NCI-H345 (cell line): ENCODE data around the gene EMILIN3.
A peak's percentile ranks its signal among the peaks of the same experiment; 100 is the strongest.
"Not testable (repeated sequence)": the region's sequence is repeated elsewhere in the genome, so short reads cannot be mapped to it uniquely, and the experiment has no call there.

ENCODE experiments used
- DNase-seq: peaks from one replicate; lab custom pipeline; 2025; lab: John Stamatoyannopoulos, UW

EMILIN3 gene

DNA sequence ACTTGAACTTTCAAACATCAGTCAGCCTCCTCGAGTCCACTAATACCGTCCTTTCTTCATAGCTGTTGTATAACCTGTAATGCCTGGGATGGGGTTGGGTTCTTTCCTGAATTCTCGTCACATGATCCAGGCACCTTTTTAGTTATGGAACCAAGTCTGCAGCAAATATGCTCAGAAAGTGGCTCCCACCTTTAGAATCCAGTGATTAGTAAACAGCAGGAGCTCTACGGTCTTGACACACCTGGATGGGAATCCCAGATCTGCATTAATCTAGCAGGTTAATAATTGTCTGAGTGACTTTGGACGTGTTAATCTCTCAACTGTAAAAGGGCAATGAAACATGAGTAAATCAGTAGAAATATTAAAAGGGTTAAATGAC is 48.4 kb downstream of the EMILIN3 start:
- DNase-seq: no peak

DNA sequence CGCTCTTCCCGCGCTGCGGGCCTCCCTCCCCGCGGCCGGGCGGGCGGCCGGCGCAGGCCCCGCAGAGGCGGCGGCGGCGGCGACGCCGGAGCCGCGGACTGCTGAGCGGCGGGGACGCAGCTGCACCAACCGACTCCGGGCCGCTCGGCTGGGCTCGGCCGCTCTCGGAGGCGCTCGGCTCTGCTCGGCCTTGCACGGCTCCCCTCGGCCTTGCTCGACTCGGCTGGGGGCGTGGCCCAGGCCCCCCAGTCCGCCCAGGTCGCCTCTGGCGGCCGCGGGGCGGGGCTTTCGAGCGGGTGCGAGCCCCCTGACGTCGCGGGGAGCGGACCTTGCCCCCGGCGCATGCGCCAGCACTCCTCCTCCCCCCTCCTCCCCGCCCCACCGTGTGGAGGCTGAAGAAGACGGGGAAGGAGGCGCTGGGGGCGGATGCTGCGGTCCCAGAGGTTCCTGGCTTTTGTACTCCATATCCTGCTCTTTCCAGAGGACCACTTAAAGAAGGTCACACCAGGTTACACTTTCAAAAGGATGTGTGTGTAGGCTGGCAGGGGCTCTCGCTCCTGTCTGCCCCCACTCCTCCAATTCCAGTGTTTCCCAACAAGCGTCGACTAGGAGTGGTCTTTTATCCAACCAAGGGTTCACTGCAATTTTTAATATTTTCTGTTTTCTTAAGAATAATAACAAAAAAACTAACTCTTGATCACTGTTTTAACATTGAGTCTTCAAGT is 48.9 kb downstream of the EMILIN3 start, which contains the start of gene ZHX3:
Gene ZHX3 (minus strand): TSS at position 186 of the 725 bp plus-strand sequence. CDS start 112,815 bp downstream, outside the sequence.
- peak; percentile 99 for DNase-seq

DNA sequence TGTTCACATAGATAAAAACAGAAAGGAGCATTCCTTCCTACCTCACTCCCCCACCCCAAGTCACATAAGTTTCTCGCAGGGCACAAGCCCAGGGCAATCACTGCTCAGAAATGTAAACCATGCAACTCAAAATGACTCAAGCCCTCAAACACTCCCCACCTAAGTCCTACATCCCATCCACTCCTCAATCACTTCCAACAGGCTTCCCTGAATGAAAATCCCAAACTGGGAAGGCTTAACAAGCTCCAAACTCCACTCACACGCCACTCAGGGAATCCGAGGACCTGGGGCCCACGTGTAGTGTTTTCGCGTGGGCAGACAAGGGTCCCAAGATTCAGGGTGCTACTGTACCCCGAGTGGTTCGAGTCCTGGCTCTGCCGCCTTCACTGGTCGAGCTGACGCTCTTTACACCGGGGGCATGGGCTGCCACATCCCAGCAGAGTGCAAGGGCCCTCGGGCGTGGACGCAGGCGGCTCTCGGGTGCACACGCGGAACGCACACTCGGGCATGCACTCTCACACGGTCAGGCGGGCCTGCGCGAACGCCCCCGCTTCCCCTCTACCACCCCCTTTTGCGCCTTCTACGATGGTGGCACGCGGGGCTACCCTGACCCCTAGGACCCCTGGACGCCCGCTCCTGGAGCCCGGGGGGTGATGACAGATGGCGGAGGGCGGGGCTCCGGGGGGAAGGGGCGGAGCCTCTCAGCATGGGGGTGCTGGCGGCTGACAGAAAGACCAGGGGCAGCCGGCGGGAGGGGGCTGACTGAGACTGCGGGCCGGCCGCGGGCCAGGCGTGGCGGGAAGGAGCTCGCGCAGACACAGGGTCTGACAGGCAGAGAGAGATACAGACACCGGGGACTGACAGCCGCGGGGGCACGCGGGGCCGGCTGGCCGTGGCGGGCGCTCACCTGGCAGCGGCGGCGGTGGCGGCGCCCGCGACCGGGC is 49.7 kb downstream of the EMILIN3 start:
- peak; percentile 66 for DNase-seq

DNA sequence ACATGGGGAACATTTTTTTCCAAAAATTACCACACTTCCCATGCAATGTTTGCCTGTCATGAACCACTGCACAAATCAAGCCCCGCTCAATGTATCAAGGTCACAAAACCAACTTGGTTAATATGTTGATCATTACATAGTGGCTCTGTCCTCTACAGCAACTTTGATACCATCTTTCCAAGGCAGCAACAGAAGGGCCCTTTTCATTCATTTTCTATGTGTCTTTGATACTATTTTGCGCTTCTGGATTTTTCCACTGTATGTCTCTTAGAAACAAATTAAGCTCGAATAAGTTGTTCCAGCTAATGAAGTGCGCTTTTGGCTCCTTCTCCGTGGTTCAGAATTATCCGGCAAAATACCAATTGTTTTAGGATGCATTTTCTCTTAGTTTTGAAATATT is 50.6 kb downstream of the EMILIN3 start:
- no peak for DNase-seq

DNA sequence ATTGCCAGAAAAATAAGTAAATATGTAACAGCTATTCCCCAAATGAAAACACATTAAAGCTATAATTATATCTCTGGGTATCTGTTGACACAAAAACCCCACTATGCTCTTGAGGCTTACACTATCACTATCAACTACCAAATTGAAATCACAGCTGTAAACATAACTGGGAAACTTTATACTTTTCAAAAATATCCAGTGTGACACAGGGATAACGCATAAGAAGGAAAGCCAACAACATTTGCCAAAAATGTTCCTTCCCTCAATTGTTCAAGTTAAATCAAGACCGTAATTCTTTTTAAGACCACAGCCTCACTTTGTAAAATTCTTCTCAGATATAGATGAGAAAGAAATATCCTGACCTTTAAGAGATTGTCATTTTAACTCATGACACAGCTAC is 52.2 kb downstream of the EMILIN3 start:
- no peak for DNase-seq

DNA sequence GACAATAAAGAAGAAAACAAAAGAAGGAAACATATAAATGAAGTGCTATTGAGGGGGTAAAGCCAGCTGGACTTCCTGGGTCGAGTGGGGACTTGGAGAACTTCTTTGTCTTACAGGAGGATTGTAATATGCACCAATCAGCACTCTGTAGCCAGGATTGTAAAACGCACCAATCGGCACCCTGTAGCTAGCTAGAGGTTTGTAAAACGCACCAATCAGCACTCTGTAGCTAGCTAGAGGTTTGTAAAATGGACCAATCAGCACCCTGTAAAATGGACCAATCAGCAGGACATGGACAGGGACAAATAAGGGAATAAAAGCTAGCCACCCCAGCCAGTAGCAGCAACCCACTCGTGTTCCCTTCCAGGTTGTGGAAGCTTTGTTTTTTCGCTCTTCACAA is 54.6 kb downstream of the EMILIN3 start:
- not testable (repeated sequence) for DNase-seq
